Endothelial cell (in vitro differentiated cells): ENCODE results near the gene HTD2. TPM values are rescaled to one million over a fixed set of nuclear protein-coding genes. Genes with fewer than 3 reads are reported as not detected.

Experiments
- DNase-seq: peaks from one replicate; pipeline ENCODE4 v3.0.0; 2021; ENCODE audit warnings: low spot score
- H3K27ac Mint-ChIP-seq: one replicate; pipeline ENCODE4 v1.8.0; 2021; ENCODE audit warnings: mixed read lengths, inconsistent platforms; ENCODE audit not compliant: unreplicated experiment
- H3K27me3 Mint-ChIP-seq: one replicate; pipeline ENCODE4 v1.8.0; 2021; ENCODE audit warnings: mild to moderate bottlenecking, moderate library complexity, mixed read lengths, inconsistent platforms; ENCODE audit not compliant: unreplicated experiment
- H3K36me3 Mint-ChIP-seq: one replicate; pipeline ENCODE4 v1.8.0; 2021; ENCODE audit warnings: mild to moderate bottlenecking, low read depth, mixed read lengths, inconsistent platforms; ENCODE audit not compliant: unreplicated experiment
- H3K4me1 Mint-ChIP-seq: one replicate; pipeline ENCODE4 v1.8.0; 2021; ENCODE audit warnings: mild to moderate bottlenecking, mixed read lengths, inconsistent platforms; ENCODE audit not compliant: unreplicated experiment
- H3K4me3 Mint-ChIP-seq: one replicate; pipeline ENCODE4 v1.8.0; 2021; ENCODE audit warnings: mild to moderate bottlenecking, mixed read lengths, inconsistent platforms; ENCODE audit not compliant: unreplicated experiment
- H3K9me3 Mint-ChIP-seq: one replicate; pipeline ENCODE4 v1.8.0; 2021; ENCODE audit warnings: mixed read lengths, inconsistent platforms; ENCODE audit not compliant: unreplicated experiment
- long read RNA-seq: library from polyadenylated mRNA; unstranded; transcript quantifications from one replicate; pipeline ENCODE4 v2.0.0, GENCODE V29; 2020; ENCODE audit not compliant: unreplicated experiment
- total RNA-seq: library from RNA; stranded (reverse); fragmentation: NEBNext Ultra II Directional; extraction: Animal tissue kit (Norgen Biotek cat#: 25700); gene quantifications from one replicate; pipeline ENCODE4 v1.2.1, GENCODE V29; 2021; ENCODE audit not compliant: unreplicated experiment
- TF ChIP-seq, protein P1 (sequence below): fragments of 200-600 bp; sonication (generic); IDR thresholded peaks from one replicate; pipeline ENCODE4 v1.5.0; 2021; ENCODE audit warnings: antibody characterized with exemption; ENCODE audit not compliant: unreplicated experiment

The HTD2 gene
- total RNA-seq = 8.4 TPM
- long read RNA-seq, transcript HTD2-201 (5 exons, 1,508 nt) = major isoform, 5 of 8 reads
- long read RNA-seq, partial matches to known transcripts = 0 of 8 reads
- long read RNA-seq, other reads (novel, unspliced or antisense) = 0 of 8 reads

DNA sequence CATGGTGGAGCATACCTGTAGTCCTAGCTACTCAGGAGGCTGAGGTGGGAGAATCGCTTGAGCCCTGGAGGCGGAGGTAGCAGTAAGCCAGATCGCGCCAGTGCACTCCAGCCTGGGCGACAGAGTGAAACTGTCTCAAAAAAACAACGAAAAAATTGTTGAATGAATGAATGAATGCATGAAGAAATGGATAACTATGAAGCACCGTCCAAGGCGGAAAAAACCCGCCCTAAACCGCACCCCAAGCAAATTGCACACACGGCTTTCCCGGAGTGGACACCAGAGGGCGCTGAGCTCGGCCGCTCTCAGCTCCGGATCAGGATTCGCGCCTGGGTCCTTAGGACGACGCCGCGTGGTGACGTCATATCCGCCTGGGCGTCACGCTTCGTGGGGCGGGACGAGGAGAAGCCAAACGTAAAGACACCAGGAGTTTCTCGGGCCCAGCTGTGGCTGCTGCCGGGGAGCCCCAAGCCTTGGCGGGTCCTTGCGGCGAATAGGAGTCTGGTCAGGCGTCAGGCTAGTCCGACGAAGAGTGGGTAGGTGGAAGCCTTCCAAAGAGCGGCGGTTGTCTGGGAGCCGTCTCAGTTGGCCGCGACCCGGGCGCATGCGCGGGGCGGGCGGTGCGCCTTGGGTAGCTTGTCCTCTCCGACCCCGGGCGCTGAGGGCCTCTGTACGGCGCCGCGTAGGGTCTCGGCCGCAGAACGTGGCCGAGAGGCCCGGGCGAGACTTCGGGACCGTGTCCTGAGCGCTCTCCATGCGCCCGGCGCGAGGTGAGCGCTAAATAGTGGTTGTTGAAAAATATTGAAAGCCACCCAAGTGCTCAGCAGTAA is at the start of gene HTD2, which contains the start of gene RPP14:
Gene HTD2, plus strand, starts transcription at position 639 of the 830 bp plus-strand sequence. CDS start 11,094 bp downstream, outside the sequence.
Gene RPP14, plus strand, starts transcription at position 364 of the 830 bp plus-strand sequence. CDS start 4,085 bp downstream, outside the sequence.
- Mint-ChIP-seq H3K4me3 (peak within 1 kb of the TSS; percentile 96), H3K9me3 (no peaks in the 10 kb centered on the region), H3K36me3 (peaks cover 12% of the 10 kb centered on the region), H3K27me3 (peaks cover 8% of the 10 kb centered on the region), H3K27ac (peak within 1 kb of the TSS; percentile 99), H3K4me1 (peaks cover 13% of the 10 kb centered on the region)
- DNase-seq = peak; percentile 98
- TF ChIP-seq, protein P1, sequence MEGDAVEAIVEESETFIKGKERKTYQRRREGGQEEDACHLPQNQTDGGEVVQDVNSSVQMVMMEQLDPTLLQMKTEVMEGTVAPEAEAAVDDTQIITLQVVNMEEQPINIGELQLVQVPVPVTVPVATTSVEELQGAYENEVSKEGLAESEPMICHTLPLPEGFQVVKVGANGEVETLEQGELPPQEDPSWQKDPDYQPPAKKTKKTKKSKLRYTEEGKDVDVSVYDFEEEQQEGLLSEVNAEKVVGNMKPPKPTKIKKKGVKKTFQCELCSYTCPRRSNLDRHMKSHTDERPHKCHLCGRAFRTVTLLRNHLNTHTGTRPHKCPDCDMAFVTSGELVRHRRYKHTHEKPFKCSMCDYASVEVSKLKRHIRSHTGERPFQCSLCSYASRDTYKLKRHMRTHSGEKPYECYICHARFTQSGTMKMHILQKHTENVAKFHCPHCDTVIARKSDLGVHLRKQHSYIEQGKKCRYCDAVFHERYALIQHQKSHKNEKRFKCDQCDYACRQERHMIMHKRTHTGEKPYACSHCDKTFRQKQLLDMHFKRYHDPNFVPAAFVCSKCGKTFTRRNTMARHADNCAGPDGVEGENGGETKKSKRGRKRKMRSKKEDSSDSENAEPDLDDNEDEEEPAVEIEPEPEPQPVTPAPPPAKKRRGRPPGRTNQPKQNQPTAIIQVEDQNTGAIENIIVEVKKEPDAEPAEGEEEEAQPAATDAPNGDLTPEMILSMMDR = peak; percentile 93

DNA sequence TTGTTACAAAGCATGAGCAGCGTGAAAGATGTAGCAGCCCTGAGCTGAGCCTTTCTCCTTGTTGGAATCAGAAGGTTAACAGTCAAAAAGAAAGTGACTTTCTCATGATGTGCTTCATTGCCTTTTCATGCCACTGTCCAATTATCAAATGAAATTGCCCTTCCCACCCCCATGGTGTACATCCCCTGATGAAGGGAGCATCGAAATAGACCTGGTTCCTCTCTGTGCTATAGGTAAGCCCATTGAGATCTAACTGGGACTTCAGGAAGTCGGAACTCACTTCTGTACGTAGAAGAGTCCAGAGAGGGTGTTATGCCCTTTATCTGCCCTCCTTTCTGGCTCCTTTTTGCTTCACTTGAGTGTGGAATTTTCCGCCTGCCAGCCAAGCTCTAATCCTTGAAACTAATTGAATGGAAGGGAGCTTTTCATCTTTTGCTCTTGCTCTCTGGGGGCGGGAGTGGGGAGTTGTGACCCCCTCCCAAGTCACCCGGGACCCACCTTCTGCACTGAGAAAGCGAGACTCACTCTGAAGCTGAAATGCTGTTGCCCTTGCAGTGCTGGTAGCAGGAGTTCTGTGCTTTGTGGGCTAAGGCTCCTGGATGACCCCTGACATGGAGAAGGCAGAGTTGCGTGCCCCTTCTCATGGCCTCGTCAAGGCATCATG is 47.8 kb upstream of the HTD2 start:
- TF ChIP-seq, protein P1 = no peak
- H3K9me3 Mint-ChIP-seq = no peaks in the 10 kb centered on the region
- H3K36me3 Mint-ChIP-seq = peaks cover 4% of the 10 kb centered on the region
- H3K27me3 Mint-ChIP-seq = no peaks in the 10 kb centered on the region
- no peaks in the 10 kb centered on the region for H3K4me1 Mint-ChIP-seq
- no peak overlapping the region for H3K27ac Mint-ChIP-seq
- no peak overlapping the region for H3K4me3 Mint-ChIP-seq
- no peak for DNase-seq

DNA sequence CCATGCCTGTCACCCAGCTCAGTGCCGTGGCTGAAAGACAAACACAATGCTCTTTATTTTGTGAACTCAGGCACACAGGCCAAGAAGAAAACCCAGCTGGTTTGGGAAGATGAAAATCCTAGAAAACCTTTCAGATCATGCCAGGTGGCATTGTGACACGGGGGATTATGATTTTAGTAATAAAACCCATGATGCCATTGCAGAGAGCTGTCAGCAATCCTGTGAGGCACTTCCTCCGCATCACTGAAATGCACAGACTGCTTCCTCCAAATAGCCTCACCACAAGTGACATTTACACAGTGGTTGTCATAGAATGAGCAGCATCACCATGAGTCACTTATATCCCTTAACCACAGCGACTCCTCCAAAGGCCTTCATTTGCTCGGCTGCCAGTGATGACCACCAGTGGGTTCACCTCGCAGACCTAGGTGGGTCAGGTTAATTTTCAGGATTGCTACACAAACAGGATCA is 46.0 kb upstream of the HTD2 start:
- no peaks in the 10 kb centered on the region for H3K9me3 Mint-ChIP-seq
- no peak for DNase-seq
- no peaks in the 10 kb centered on the region for H3K4me1 Mint-ChIP-seq
- no peaks in the 10 kb centered on the region for H3K27me3 Mint-ChIP-seq
- no peak overlapping the region for H3K27ac Mint-ChIP-seq
- H3K36me3 Mint-ChIP-seq = peaks cover 4% of the 10 kb centered on the region
- no peak overlapping the region for H3K4me3 Mint-ChIP-seq
- TF ChIP-seq, protein P1 = no peak

DNA sequence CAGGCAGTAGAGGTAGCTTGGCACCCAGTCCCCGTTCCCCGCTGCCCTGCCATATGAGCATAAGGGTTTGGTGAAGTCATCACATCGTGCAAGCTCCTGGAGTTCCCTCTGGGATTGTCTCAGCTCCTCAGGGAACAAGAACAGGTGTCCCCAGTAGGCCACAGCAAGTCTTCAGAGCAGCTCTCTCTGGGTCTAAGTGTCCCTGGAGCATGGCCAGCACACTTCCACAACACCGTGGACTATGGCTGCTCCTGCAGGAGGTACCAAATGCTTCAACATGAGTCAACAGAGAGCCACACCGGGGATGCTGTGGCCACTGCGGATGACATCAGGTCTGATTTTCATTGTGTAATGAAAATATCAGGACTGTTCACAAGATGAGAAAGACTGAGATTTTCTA is 45.6 kb upstream of the HTD2 start:
- H3K9me3 Mint-ChIP-seq = no peaks in the 10 kb centered on the region

More for the DNA sequence above, 45.6 kb upstream of the HTD2 start:
- TF ChIP-seq, protein P1 = no peak
- DNase-seq = no peak
- Mint-ChIP-seq H3K27ac (no peak overlapping the region), H3K27me3 (no peaks in the 10 kb centered on the region), H3K36me3 (peaks cover 4% of the 10 kb centered on the region), H3K4me1 (no peaks in the 10 kb centered on the region), H3K4me3 (no peak overlapping the region)
